Muscle of back (tissue), 11 donors: Measurements from ENCODE around the gene SLC35G3. TPM values are rescaled to one million over a fixed set of nuclear protein-coding genes. Genes with fewer than 3 reads are reported as not detected.
"Not testable (repeated sequence)": the region's sequence is repeated elsewhere in the genome, so short reads cannot be mapped to it uniquely, and the experiment has no call there.

Experiments
- DNase-seq, 3 donors: peaks; one replicate each; pipeline versions ENCODE4 v3.0.0 to v3.0.0-alpha.2; 2013
- polyA plus RNA-seq, 10 donors: library from polyadenylated mRNA; unstranded; fragments of 120-200 nt; gene quantifications; one replicate each; pipeline ENCODE4 v1.2.1, GENCODE V29; 2013; ENCODE audit not compliant: insufficient read length in 10 of 10

The SLC35G3 gene
- polyA plus RNA-seq, 10 donors, result 0.15 to 0.58 (median 0.29) TPM

DNA sequence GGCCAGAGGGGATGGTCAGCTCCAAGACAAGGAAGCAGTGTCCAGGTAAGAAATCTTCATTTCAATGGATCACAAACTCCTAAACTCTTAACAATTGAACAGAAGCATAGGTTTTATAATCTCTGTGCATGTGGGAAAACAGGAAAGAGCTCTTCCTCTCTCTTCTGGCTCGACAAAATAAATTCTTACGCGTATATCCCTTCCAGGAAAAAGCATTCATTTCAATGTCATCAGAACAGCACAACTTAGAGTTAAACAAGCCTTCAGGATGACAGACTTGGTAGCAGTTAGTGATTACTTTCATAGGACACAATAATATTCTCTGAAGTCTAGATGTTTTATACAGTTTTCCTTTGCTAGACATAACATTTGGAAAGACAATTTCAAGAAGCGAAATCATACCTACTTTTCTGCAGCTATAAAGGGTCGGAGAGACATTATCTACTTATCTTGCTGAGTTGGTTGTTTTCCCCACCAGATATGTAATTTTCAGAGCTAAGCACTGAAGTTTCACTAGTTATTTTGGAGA lies 19.3 kb upstream of the SLC35G3 start:
- no peak for DNase-seq

- DNase-seq, result no peak
These were observed 18.5 kb upstream of the SLC35G3 start for GRCh38 chr17:35212668-35213067.

DNA sequence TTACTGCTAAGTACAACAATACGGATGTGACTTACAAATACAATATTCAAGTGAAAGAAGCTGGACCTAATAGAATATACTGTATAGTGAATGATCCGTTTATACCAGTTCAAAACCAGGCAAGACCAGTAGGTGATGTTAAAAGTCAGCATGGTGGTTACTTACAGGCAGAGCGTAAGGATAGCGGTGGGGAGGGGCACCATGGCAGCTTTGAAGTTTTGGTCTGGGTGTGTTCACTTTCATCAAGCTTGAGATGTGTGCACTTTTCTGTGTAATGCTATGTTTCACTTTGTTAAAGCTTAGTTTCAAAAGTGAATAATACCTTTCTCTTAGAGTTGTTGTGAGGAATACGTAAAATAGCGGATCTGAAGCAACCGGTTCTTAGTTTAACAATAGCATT lies 16.5 kb upstream of the SLC35G3 start:
- no peak for DNase-seq

GRCh38 chr17:35202582-35202981 lies 8.4 kb upstream of the SLC35G3 start:
- not testable (repeated sequence) for DNase-seq

GRCh38 chr17:35195062-35195461 lies 869 bp upstream of the SLC35G3 start:
- not testable (repeated sequence) for DNase-seq

- DNase-seq, result no peak
These were observed 1.5 kb downstream of the SLC35G3 start for GRCh38 chr17:35192708-35193107.

DNA sequence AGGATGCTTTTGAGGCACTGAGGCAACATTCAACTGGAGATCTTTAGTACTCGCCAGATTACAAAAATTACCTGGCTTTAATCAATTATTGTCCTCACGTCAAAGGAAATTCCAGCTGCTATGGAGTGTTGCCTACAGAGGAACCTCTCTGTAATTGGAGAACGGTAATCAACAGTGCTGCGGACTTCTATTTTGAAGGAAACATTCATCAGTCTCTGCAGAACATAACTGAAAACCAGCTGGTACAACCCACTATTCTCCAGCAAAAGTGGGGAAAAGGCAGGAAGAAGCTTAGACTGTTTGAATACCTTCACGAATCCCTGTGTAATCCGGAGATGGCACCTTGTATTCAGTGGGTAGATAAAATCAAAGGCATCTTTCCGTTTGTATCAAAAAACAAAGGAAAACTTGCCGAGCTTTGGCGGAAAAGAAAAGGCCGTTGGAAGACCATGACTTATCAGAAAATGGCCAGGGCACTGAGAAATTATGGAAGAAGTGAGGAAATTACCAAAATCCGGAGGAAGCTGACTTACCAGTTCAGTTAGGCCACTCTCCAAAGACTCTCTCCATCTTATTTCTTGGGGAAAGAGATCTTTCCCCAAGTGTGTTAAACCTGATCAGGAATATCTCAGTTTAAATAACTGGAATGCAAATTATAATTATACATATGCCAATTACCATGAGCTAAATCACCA lies 3.0 kb downstream of the SLC35G3 start:
- no peak for DNase-seq

GRCh38 chr17:35189291-35189690 lies 4.9 kb downstream of the SLC35G3 start:
- no peak for DNase-seq

DNA sequence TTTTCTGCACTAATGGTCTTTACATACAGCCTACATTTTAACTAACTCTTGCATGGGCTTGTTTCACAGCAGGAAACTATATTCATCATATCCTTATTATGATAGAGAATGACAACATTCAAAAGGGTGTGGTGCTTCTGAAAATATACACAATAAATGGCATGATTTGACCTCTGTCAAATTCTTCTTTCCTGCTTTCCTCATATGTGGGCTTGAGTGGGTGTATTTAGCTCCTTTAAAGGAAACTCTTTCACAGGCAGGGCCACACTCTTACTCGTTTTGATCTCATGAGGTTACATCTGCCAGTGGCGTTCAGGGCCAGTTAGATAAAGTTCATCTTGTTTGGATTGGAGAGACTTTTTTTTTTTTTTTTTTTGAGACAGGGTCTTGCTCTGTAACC lies 6.1 kb downstream of the SLC35G3 start:
- no peak for DNase-seq

GRCh38 chr17:35187481-35187880 lies 6.7 kb downstream of the SLC35G3 start:
- DNase-seq, result no peak

GRCh38 chr17:35185849-35186248 lies 8.3 kb downstream of the SLC35G3 start:
- DNase-seq, result no peak

GRCh38 chr17:35184274-35184673 lies 9.9 kb downstream of the SLC35G3 start:
- DNase-seq, result no peak

- DNase-seq, result no peak
These were observed 10.9 kb downstream of the SLC35G3 start for GRCh38 chr17:35183332-35183731.

GRCh38 chr17:35179379-35179778 lies 14.8 kb downstream of the SLC35G3 start:
- not testable (repeated sequence) for DNase-seq

DNA sequence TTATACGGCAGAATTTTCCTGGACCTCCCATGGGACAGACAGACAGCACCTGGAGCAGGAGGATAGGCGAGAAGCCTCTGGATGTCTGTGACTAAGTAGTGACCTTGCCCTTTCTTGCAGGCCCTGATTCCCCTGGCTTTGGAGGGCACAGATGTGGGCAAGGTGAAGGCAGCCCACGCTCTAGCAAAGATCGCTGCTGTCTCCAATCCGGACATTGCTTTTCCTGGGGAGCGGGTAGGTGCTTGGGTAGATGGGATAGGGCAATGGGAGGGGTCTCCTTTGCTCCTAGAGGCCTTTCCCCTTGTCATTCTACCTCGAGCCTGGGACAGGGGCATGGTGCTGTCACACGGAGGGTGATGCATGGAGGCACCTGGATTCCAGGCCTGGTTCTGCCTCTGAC lies 17.3 kb downstream of the SLC35G3 start:
- DNase-seq, result no peak

- no peak for DNase-seq
These were observed 18.4 kb downstream of the SLC35G3 start for GRCh38 chr17:35175638-35176415.

- no peak for DNase-seq
These were observed 19.3 kb downstream of the SLC35G3 start for GRCh38 chr17:35174835-35175334.

DNA sequence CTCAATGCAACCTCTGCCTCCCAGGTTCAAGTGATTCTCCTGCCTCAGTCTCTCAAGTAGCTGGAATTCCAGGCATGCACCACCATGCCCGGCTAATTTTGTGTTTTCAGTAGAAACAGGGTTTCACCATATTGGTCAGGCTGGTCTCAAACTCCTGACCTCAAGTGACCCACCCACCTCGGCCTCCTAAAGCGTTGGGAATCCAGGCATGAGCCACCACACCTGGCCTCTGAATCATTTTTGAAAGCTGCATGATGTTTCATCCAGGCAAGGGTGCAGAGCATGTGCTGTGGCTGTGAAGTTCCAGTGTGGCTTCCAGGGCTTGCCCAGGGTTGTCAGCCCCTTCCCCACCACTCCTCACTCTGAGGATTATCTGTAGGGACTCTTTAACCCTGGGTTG lies 21.9 kb downstream of the SLC35G3 start:
- not testable (repeated sequence) for DNase-seq

- DNase-seq, result no peak
These were observed 22.4 kb downstream of the SLC35G3 start for GRCh38 chr17:35171834-35172233.

DNA sequence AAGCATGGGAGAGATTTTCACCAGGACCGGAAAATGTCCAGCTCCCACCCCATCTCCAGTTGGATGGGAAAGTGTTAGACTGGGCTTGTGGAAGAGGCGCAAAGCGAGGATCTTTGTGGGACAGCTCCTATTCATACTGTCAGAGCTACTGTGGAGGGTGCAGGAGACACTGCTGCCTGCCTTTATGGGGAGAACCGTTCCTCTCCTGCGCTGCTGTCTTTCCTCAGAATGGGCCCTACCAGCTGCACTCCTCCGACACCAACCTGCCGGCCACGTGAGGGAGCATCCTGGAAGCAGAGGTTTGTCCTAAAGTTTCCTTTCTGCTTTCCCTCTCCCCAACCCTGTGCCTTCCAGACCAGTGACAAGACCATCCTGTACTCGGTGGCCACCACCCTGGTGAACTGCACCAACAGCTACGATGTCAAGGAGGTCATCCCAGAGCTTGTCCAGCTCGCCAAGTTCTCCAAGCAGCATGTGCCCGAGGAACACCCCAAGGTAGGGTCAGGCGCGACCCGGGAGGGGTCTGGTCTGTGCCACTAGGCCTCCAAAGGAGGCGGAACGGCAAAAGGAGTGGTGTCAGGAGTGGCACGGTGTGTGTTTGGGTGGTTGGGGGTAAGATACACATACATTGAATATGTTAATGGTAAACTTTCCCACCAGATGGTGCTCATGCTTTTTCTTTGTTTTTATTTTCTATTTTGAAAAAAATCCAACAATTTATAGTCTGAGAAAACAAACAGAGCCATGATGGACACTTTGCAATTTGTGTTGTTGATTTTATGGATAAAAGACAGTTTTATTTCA lies 23.0 kb downstream of the SLC35G3 start:
- peak in 2 of 3 donors; percentile 12 to 19 for DNase-seq

GRCh38 chr17:35169835-35170363 lies 24.3 kb downstream of the SLC35G3 start:
- no peak for DNase-seq

- DNase-seq, result no peak
These were observed 26.5 kb downstream of the SLC35G3 start for GRCh38 chr17:35167666-35168065.
